Astrocyte (in vitro differentiated cells and primary cell): ENCODE measurements around the gene SVEP1. TPM values are rescaled to one million over a fixed set of nuclear protein-coding genes. Genes with fewer than 3 reads are reported as not detected.

Experiments
- DNase-seq: peaks from one replicate; pipeline ENCODE4 v3.0.0-alpha.2; 2010; ENCODE audit warnings: low read depth
- FAIRE-seq: peaks from 2 replicates; lab custom pipeline; 2011; peaks lifted over from hg19 to GRCh38; lab: Jason Lieb, UNC
- H2AFZ ChIP-seq: 2 replicates; pipeline ENCODE4 v1.6.0; 2012; ENCODE audit warnings: low read depth, low read length, inconsistent platforms
- H3K27ac ChIP-seq: 2 replicates; pipeline ENCODE4 v1.5.1; 2011; ENCODE audit warnings: low read depth, low read length, inconsistent platforms
- H3K27me3 ChIP-seq: 2 replicates; pipeline ENCODE4 v1.6.0; 2011; ENCODE audit warnings: low read length, inconsistent platforms; ENCODE audit not compliant: insufficient read depth
- H3K36me3 ChIP-seq: 2 replicates; pipeline ENCODE4 v1.5.1; 2011; ENCODE audit warnings: low read length, inconsistent platforms; ENCODE audit not compliant: insufficient read depth
- H3K4me1 ChIP-seq: 2 replicates; pipeline ENCODE4 v1.5.1; 2011; ENCODE audit warnings: low read length, inconsistent platforms; ENCODE audit not compliant: insufficient read depth
- H3K4me2 ChIP-seq: 2 replicates; pipeline ENCODE4 v1.6.0; 2012; ENCODE audit warnings: low read length, inconsistent platforms
- H3K4me3 ChIP-seq: 2 replicates; pipeline ENCODE4 v1.5.1; 2011; ENCODE audit warnings: low read depth, mild to moderate bottlenecking, low read length, inconsistent platforms; ENCODE audit not compliant: insufficient read depth
- H3K79me2 ChIP-seq: 2 replicates; pipeline ENCODE4 v1.6.0; 2012; ENCODE audit warnings: mild to moderate bottlenecking, low read length, inconsistent platforms; ENCODE audit not compliant: insufficient read depth
- H3K9ac ChIP-seq: 2 replicates; pipeline ENCODE4 v1.6.0; 2012; ENCODE audit warnings: mild to moderate bottlenecking, low read length, inconsistent platforms
- H3K9me3 ChIP-seq: 2 replicates; pipeline ENCODE4 v1.5.1; 2012; ENCODE audit warnings: low read depth, mild to moderate bottlenecking, low read length, inconsistent platforms; ENCODE audit not compliant: insufficient read depth
- H4K20me1 ChIP-seq: 2 replicates; pipeline ENCODE4 v1.6.0; 2012; ENCODE audit warnings: low read length, inconsistent platforms; ENCODE audit not compliant: insufficient read depth
- H3K27ac Mint-ChIP-seq: one replicate; pipeline ENCODE4 v1.8.0; 2021; ENCODE audit warnings: mild to moderate bottlenecking, mixed read lengths; ENCODE audit not compliant: unreplicated experiment
- H3K27me3 Mint-ChIP-seq: one replicate; pipeline ENCODE4 v1.8.0; 2021; ENCODE audit warnings: low read depth, mixed read lengths; ENCODE audit not compliant: unreplicated experiment
- H3K36me3 Mint-ChIP-seq: one replicate; pipeline ENCODE4 v1.8.0; 2021; ENCODE audit warnings: low read depth, mixed read lengths; ENCODE audit not compliant: unreplicated experiment
- H3K4me1 Mint-ChIP-seq: one replicate; pipeline ENCODE4 v1.8.0; 2021; ENCODE audit warnings: low read depth, mixed read lengths; ENCODE audit not compliant: unreplicated experiment
- H3K4me3 Mint-ChIP-seq: one replicate; pipeline ENCODE4 v1.8.0; 2021; ENCODE audit warnings: mild to moderate bottlenecking, moderate library complexity, mixed read lengths; ENCODE audit not compliant: unreplicated experiment
- H3K9me3 Mint-ChIP-seq: one replicate; pipeline ENCODE4 v1.8.0; 2021; ENCODE audit warnings: mild to moderate bottlenecking, mixed read lengths; ENCODE audit not compliant: unreplicated experiment
- EZH2 ChIP-seq: IDR thresholded peaks from 2 replicates; pipeline ENCODE4 v1.6.1; 2012; ENCODE audit warnings: mild to moderate bottlenecking, low read length, inconsistent platforms; ENCODE audit not compliant: insufficient read depth
- total RNA-seq: library from RNA; stranded (reverse); gene quantifications from 2 replicates; pipeline ENCODE4 v1.2.1, GENCODE V29; 2021
- TF ChIP-seq, protein P1 (sequence below): IDR thresholded peaks from 2 replicates; pipeline ENCODE4 v1.5.1; 2011; ENCODE audit warnings: low read depth, mild to moderate bottlenecking, inconsistent platforms, low read length, moderate library complexity; ENCODE audit not compliant: insufficient read depth

SVEP1 gene
- total RNA-seq, 1 donor from 2014 or later = 1.1 TPM

- H3K4me1 Mint-ChIP-seq = peaks cover 15% of the 10 kb centered on the region
- H3K4me3 Mint-ChIP-seq = no peak overlapping the region
- DNase-seq = no peak
- H3K27ac Mint-ChIP-seq = no peak overlapping the region
- no peak for FAIRE-seq
- Histone ChIP-seq H3K79me2 (no peaks in the 10 kb centered on the region), H3K36me3 (no peaks in the 10 kb centered on the region), H2AFZ (no peak overlapping the region), H3K4me2 (peak overlapping the region; percentile 20), H3K27ac (no peak overlapping the region), H4K20me1 (no peaks in the 10 kb centered on the region), H3K4me1 (no peaks in the 10 kb centered on the region), H3K9ac (no peak overlapping the region), H3K4me3 (no peak overlapping the region), H3K9me3 (no peaks in the 10 kb centered on the region), H3K27me3 (no peaks in the 10 kb centered on the region)
- TF ChIP-seq, protein P1, sequence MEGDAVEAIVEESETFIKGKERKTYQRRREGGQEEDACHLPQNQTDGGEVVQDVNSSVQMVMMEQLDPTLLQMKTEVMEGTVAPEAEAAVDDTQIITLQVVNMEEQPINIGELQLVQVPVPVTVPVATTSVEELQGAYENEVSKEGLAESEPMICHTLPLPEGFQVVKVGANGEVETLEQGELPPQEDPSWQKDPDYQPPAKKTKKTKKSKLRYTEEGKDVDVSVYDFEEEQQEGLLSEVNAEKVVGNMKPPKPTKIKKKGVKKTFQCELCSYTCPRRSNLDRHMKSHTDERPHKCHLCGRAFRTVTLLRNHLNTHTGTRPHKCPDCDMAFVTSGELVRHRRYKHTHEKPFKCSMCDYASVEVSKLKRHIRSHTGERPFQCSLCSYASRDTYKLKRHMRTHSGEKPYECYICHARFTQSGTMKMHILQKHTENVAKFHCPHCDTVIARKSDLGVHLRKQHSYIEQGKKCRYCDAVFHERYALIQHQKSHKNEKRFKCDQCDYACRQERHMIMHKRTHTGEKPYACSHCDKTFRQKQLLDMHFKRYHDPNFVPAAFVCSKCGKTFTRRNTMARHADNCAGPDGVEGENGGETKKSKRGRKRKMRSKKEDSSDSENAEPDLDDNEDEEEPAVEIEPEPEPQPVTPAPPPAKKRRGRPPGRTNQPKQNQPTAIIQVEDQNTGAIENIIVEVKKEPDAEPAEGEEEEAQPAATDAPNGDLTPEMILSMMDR = no peak
- no peak for TF ChIP-seq EZH2
- H3K9me3 Mint-ChIP-seq = peaks cover 9% of the 10 kb centered on the region
- no peaks in the 10 kb centered on the region for H3K36me3 Mint-ChIP-seq
- peaks cover 2% of the 10 kb centered on the region for H3K27me3 Mint-ChIP-seq
Measured at GRCh38 chr9:110592044-110592830, 12.7 kb upstream of the SVEP1 start.

DNA sequence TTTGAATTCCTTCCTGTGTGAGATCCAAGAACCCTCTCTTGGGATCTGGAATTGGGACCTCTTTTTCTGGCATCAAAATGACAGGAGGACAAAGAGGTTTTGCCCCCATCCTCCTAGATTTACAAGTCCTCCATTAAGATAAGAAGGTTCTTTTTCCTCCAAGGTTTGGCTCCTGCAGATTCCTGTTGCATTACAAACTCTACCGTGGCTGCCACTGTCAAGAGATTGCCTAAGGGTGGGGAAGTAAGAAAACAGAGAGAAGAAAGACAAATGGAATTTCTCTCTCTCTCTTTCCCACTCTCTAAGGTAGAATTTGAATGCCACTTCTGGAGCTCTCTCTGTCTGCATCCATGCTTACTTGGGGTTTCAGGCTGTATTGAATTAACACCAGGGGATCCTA is 12.0 kb upstream of the SVEP1 start:
- no peaks in the 10 kb centered on the region for H4K20me1 ChIP-seq
- H3K4me2 ChIP-seq = peak overlapping the region; percentile 20
- no peak for TF ChIP-seq EZH2
- TF ChIP-seq, protein P1 = no peak
- FAIRE-seq (no peak), DNase-seq (peak; percentile 27)
- no peak overlapping the region for H3K4me3 ChIP-seq
- H3K27me3 ChIP-seq = no peaks in the 10 kb centered on the region
- Mint-ChIP-seq H3K4me1 (peaks cover 15% of the 10 kb centered on the region), H3K27me3 (no peaks in the 10 kb centered on the region), H3K4me3 (no peak overlapping the region), H3K9me3 (peaks cover 9% of the 10 kb centered on the region), H3K36me3 (no peaks in the 10 kb centered on the region), H3K27ac (no peak overlapping the region)
- no peaks in the 10 kb centered on the region for H3K9me3 ChIP-seq
- H3K36me3 ChIP-seq = no peaks in the 10 kb centered on the region
- no peak overlapping the region for H3K9ac ChIP-seq
- no peaks in the 10 kb centered on the region for H3K4me1 ChIP-seq
- H3K27ac ChIP-seq = no peak overlapping the region
- no peaks in the 10 kb centered on the region for H3K79me2 ChIP-seq
- H2AFZ ChIP-seq = no peak overlapping the region

DNA sequence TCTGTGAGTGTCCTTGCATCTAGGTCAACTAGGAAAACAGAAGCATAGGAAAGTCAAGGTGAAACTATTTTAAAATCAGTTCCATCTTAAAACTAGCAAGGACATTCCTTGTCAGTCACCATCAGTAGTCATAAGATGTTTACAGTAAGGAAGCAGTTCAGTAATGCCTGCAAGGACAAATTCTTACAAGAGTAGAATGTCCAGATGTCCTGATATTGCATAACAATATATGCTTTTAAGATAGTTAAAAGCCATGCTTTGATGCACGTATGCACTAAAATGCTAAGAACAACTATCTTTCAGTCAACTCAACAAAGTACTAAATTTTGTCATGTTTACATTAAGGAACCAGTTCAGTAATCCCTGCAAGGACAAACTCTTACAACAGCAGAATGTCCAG is 11.3 kb upstream of the SVEP1 start:
- Histone ChIP-seq H3K4me1 (no peaks in the 10 kb centered on the region), H3K9me3 (no peaks in the 10 kb centered on the region), H3K9ac (no peak overlapping the region), H4K20me1 (no peaks in the 10 kb centered on the region), H3K27ac (no peak overlapping the region), H3K4me3 (no peak overlapping the region), H3K4me2 (no peak overlapping the region), H3K36me3 (no peaks in the 10 kb centered on the region), H3K27me3 (no peaks in the 10 kb centered on the region), H2AFZ (no peak overlapping the region), H3K79me2 (no peaks in the 10 kb centered on the region)
- no peak for FAIRE-seq
- TF ChIP-seq, protein P1 = no peak
- TF ChIP-seq EZH2 = no peak
- Mint-ChIP-seq H3K4me1 (peaks cover 15% of the 10 kb centered on the region), H3K36me3 (no peaks in the 10 kb centered on the region), H3K4me3 (no peak overlapping the region), H3K9me3 (peaks cover 10% of the 10 kb centered on the region), H3K27ac (no peak overlapping the region), H3K27me3 (no peaks in the 10 kb centered on the region)
- DNase-seq = no peak
